Right renal cortex interstitium (tissue), 3 donors: ENCODE results near the gene NUP133. TPM values are rescaled to one million over a fixed set of nuclear protein-coding genes. Genes with fewer than 3 reads are reported as not detected.

Experiments used
- DNase-seq, 3 donors: peaks; one replicate each; pipeline ENCODE4 v3.0.0-alpha.2; 2013; ENCODE audit warnings: low read depth in 3 of 3, low spot score in 2 of 3
- polyA plus RNA-seq, 3 donors: library from polyadenylated mRNA; unstranded; fragments of 120-200 nt; gene quantifications; one replicate each; pipeline ENCODE4 v1.2.1, GENCODE V29; 2013; ENCODE audit not compliant: insufficient read length in 3 of 3

The NUP133 gene
- polyA plus RNA-seq, 3 donors, result 46.9 to 49.3 (median 47.3) TPM

DNA sequence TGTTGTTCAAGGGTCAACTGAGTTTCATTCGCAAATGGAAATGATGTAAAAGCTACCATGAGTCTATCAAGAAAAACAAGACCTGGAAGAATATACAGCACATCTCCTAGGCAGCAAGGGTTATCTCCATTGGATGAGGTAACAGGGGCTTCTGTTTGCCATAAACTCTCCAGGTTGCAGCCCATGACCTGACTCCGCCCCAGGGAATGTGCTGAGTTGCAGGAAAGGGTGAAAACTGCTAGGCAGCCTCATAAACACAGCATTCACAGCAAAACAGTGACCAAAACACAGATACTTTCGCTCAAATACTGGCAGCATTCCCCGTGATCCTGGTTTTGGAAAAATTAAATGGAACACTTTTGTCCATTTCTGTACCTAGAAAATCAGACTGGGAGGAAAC, 54.1 kb downstream of the NUP133 start:
- DNase-seq, result no peak

DNA sequence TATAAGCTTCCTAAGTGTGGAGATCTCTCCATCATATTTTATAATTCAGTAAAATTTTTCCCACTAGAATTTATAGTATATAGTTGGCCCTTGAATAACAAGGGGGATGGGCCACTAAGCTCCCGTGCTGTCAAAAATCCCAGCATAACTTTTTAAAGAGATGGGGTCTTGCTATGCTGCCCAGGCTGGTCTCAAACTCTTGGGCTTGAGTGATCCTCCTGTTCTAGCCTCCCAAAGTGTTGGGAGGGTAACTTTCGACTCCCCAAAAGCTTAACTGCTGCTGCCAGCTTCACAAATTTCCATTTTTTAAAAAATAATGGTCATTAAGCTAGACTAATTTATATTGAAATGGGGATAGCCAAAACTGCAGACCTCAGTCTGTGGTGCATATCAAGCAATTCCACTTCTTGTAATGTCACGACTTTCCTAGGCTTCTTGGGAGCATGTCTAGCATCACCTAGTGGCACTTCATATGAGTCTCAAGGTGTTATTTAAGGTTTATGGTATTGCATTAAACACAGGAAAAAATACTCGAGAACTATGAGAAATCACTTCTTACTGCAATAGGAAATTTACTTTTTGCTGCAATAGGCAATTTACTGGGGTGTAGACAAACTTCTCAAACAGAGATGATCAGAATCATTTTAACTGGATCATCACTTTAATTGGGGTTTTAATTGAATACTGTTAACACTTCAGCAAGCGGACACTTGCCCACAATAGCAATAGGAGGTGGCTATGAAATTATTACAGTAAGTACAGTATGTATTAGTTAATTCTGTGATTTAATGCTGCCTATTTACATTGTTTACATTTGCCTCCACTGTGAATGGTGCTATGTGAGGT, 55.0 kb downstream of the NUP133 start:
- DNase-seq, result no peak

- no peak for DNase-seq
Observed at GRCh38 chr1:229448845-229449244, 59.3 kb downstream of the NUP133 start.

DNA sequence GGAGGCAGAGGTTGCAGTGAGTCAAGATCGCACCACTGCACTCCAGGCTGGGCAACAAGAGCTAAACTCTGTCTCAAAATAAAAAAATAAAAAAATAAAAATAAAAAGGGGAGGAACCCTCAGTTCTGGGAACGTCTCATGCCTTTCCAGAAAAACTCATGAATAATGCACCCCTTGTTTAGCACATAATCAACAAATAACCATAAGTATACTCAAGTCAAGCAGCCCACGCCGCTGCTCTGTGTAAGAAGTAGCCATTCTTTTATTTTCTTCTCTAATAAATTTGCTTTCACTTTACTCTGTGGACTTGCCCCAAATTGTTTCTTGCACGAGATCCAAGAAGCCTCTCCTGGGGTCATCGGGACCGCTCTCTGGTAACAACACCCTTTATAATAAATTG, 59.8 kb downstream of the NUP133 start:
- DNase-seq, result no peak

GRCh38 chr1:229447809-229448252, 60.3 kb downstream of the NUP133 start:
- no peak for DNase-seq

DNA sequence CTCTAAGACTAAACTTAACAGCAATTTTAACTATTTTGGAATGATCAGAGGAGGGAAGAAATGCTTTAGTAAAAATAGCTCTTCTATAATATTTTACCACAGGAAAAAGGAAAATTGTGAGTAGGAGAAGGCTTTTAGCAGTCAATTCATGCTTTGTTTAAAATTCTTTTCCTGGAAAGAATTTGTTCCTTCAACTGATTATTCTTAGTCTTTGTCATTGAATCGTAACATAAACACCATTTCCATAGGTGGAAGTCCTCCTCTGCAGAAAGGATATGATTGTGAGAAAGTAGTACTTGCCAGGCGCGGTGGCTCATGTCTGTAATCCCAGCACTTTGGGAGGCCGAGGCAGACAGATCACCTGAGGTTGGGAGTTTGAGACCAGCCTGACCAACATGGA, 62.3 kb downstream of the NUP133 start:
- DNase-seq, result no peak

DNA sequence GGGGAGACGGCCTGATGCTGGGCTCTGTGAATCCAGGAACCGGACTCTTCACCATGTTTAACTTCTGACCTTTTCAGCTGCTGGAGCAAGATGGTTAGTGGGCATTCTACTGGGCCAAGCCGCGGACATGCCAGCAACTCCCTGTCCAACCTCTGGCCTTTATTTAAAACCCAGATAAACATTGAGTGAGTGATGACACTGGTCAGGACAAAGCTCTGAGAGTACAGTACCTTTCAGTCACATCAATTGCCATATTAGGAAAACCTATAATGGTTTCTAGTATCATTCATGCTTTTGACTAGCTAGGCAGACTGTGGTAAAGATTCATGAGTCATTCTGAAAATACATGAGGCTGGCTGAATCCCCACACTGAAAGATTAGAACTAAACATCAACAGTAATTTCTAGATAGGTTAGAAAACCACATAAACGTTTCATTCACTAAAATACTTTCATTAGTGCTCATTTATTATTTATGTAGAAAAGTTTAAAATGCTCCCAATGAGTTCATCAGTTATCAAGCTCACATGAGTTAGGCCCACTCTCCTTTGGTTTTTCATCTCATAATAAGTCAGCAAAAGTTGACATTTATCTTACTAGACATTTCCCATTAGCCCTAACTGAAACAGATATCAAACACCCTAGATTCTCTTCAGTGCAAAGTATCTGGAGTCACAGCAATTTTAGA, 67.1 kb downstream of the NUP133 start:
- no peak for DNase-seq

DNA sequence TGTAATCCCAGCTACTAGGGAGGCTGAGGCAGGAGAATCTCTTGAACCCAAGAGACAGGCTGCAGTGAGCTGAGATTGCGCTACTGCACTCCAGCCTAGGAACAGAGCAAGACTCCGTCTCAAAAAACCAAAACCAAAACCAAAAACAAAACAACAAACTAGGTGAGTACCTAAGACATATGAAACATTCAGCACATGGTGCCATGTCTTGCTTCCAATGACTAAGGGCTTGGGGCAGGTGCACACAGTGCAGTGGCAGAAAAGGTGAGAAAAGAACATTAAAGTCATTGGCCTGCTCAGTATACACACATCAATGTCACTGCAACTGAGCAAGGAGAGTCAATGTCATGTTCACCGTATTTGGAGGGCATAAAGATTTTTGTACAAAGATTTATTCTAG, 70.1 kb downstream of the NUP133 start:
- DNase-seq, result no peak

DNA sequence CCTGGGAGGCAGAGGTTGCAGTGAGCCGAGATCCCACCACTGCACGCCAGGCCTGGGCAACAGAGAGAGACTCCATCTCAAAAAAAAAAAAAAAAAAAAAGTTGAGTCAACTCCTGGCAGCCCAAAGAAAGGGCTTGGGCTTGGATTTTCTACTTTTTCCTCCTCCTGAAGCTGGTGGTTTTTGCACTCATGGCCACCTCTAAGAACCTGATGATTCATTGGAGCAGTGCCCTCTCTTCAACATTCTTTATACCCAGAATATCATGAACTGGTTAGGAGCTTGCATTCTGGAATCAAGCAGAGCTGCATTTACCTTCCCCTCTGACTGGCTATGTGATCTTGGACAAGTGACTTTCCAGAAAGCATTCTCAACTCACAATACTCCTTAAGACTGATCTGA, 70.7 kb downstream of the NUP133 start:
- DNase-seq, result no peak

- DNase-seq, result no peak
Observed at GRCh38 chr1:229436201-229436600, 71.9 kb downstream of the NUP133 start.

GRCh38 chr1:229434641-229435051, 73.5 kb downstream of the NUP133 start:
- DNase-seq, result no peak

DNA sequence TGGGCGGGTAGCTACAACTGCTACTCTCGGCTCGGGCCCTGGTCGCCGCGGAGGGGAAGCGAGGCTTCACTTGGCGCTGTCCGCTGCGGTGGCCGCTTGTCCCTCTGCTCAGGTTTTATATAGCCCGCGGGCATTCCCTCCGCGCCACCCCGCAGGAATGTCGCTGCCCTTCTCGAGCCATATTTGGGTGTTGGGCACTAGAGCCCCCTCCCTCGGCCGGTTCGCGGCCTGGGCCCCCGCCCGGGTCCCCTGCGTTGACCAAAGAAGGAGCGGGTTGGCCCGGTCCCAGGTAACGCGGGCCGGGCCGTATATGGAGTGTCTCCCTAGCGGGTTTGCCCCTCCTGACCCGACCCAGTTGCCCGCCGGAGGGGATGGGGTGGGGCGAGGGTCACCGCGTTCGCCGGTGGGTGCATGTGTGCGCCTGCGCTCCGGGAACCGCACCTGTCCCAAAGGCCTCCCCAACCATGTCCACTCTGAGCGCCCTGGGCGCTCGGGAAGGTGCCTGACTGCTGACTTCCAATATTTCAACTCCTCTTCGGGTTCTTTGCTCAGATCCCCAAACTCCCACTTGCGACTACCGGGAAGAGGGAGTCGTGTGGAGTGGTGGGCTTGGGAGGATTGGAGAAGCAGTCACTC, 74.0 kb downstream of the NUP133 start, which contains the start of gene ACTA1:
Gene ACTA1 (minus strand): TSS at position 90 of the 636 bp plus-strand sequence. CDS start 979 bp downstream, outside the sequence.
- DNase-seq, result no peak

GRCh38 chr1:229433364-229434004, 74.7 kb downstream of the NUP133 start:
- no peak for DNase-seq

GRCh38 chr1:229432905-229433304, 75.2 kb downstream of the NUP133 start:
- no peak for DNase-seq

- no peak for DNase-seq
Observed at GRCh38 chr1:229432116-229432461, 76.1 kb downstream of the NUP133 start.

DNA sequence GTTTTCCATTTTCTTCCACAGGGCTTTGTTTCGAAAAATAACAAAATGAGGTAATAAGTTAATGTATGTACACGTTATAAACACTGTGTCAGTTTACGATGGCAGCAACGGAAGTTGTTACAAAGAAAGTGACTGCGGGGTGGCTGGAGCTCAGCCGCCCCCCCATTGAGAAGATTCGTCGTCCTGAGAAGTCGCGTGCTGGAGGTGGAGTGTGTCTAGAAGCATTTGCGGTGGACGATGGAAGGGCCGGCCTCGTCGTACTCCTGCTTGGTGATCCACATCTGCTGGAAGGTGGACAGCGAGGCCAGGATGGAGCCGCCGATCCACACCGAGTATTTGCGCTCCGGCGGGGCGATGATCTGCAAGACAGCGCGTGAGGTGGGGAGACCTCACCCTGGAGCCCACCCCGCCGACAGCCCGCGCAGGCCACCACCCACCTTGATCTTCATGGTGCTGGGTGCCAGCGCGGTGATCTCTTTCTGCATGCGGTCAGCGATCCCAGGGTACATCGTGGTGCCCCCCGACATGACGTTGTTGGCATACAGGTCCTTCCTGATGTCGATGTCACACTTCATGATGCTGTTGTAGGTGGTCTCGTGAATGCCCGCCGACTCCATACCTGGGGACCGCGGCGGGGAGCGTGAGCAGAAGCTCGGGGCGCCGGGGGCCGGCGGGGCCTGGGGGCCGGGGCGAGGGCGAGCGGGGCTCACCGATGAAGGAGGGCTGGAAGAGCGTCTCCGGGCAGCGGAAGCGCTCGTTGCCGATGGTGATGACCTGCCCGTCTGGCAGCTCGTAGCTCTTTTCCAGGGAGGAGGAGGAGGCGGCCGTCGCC, 76.6 kb downstream of the NUP133 start:
- no peak for DNase-seq

DNA sequence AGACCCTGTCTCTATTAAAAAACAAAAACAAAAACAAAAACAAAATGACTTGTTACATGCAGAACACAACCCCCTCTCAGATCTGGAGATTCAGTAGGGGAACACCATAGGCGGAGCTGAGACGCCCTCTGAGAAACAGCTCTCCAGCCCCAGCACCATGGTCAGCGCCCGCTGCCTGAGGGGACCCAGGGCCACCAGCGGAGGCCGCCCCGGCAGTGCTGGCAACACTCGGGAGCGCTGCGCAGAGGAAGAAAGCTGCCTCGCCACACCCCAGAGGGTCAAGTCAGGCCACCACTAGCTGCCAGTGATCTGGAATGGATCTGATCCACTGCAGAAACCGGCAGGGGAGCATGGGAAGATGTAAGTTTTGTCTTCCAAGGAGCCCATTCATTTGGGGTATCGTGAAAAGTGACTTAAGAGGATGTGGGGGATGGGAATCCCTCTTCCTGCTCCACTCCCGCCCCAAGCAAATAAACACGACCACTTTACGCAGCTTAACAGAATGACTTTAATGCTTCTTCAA, 77.3 kb downstream of the NUP133 start:
- DNase-seq, result peak in 2 of 3 donors; percentile 56 to 60

DNA sequence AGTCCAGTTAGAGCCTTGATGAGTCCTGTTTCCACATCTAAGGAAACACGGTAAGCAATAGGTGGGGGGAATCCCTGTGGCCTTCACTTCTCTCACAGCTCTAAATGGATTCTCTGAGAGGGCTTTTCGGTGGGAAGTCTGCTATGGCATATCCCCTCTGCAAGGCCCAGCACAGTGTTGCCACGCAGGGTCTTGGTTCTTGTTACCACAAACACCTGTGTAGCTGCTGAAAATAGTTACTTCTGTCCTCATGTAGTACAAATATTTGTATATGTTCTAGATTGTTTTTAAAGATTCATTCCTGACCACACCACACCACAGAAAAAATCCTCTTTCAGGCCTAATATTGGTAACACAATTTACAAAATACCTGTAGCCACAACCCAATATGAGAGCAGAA, 79.9 kb downstream of the NUP133 start:
- no peak for DNase-seq

DNA sequence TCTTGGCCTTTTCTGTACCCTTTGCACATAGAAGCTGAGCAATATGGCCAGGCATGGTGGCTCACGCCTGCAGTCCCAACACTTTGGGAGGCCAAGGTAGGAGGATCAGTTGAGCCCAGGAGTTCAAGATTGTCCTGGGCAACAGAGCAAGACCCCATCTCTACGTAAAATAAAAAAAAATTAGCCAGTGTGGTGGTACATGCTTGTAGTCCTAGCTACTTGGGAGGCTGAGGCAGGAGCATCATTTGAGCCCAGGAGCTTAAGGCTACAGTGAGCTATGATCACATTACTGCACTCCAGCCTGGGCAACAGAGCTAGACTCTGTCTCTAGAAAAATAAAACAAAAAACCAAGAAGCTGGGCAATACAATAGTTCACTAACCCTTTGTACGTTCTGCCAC, 80.6 kb downstream of the NUP133 start:
- DNase-seq, result no peak

- DNase-seq, result no peak
Observed at GRCh38 chr1:229425564-229426159, 82.5 kb downstream of the NUP133 start.
